Keratinocyte (primary cell): ENCODE data around the gene CBY2. TPM values are rescaled to one million over a fixed set of nuclear protein-coding genes. Genes with fewer than 3 reads are reported as not detected.

ENCODE experiments used
- DNase-seq: peaks from one replicate; pipeline ENCODE4 v3.0.0-alpha.2; 2011; ENCODE audit warnings: low read depth, missing footprints, low spot score
- FAIRE-seq: peaks from 2 replicates; lab custom pipeline; 2011; peaks lifted over from hg19 to GRCh38; lab: Jason Lieb, UNC
- H2AFZ ChIP-seq: 2 replicates; pipeline ENCODE4 v1.6.0; 2012; ENCODE audit warnings: low read length, control low read depth, inconsistent platforms; ENCODE audit not compliant: control insufficient read depth
- H3K27ac ChIP-seq: 2 replicates; pipeline ENCODE4 v1.5.1; 2011; ENCODE audit warnings: low read length; ENCODE audit not compliant: control insufficient read depth, insufficient read depth
- H3K27me3 ChIP-seq: 3 replicates; pipeline ENCODE4 v1.6.0; 2011; ENCODE audit warnings: low read length; ENCODE audit not compliant: control insufficient read depth, insufficient read depth; ENCODE audit errors: extremely low read depth
- H3K36me3 ChIP-seq, 2 experiments: 2 replicates in 1 of 2; 3 replicates in 1 of 2; pipeline ENCODE4 v1.5.1; 2011; ENCODE audit warnings: low read length in 2 of 2, mild to moderate bottlenecking in 1 of 2; ENCODE audit not compliant: control insufficient read depth in 2 of 2, insufficient read depth in 2 of 2; ENCODE audit errors: extremely low read depth in 1 of 2
- H3K4me1 ChIP-seq: 3 replicates; pipeline ENCODE4 v1.5.1; 2011; ENCODE audit warnings: low read length; ENCODE audit not compliant: control insufficient read depth, insufficient read depth; ENCODE audit errors: extremely low read depth
- H3K4me2 ChIP-seq: 3 replicates; pipeline ENCODE4 v1.6.0; 2011; ENCODE audit warnings: low read depth, low read length; ENCODE audit not compliant: control insufficient read depth, insufficient read depth; ENCODE audit errors: extremely low read depth
- H3K4me3 ChIP-seq, 3 experiments: fragments of 200-600 bp in 1 of 3; sonication (generic) in 1 of 3; 2 replicates in 2 of 3; 3 replicates in 1 of 3; pipeline ENCODE4 v1.5.1; 2011 to 2016; ENCODE audit warnings: low read length in 3 of 3, mild to moderate bottlenecking in 3 of 3, control low read depth in 2 of 3, inconsistent platforms in 1 of 3, low read depth in 1 of 3, mixed read lengths in 1 of 3, mixed run types in 1 of 3, moderate library complexity in 1 of 3; ENCODE audit not compliant: control insufficient read depth in 2 of 3, insufficient read depth in 2 of 3; ENCODE audit errors: extremely low read depth in 1 of 3
- H3K79me2 ChIP-seq: 2 replicates; pipeline ENCODE4 v1.6.0; 2012; ENCODE audit warnings: low read length; ENCODE audit not compliant: control insufficient read depth, insufficient read depth
- H3K9ac ChIP-seq: 3 replicates; pipeline ENCODE4 v1.6.0; 2011; ENCODE audit warnings: low read length; ENCODE audit not compliant: control insufficient read depth, insufficient read depth; ENCODE audit errors: extremely low read depth
- H3K9me1 ChIP-seq: 3 replicates; pipeline ENCODE4 v1.6.0; 2011; ENCODE audit warnings: low read length; ENCODE audit not compliant: control insufficient read depth, insufficient read depth; ENCODE audit errors: extremely low read depth
- H3K9me3 ChIP-seq: 2 replicates; pipeline ENCODE4 v1.5.1; 2012; ENCODE audit warnings: low read depth, low read length; ENCODE audit not compliant: control insufficient read depth
- H4K20me1 ChIP-seq: 3 replicates; pipeline ENCODE4 v1.6.0; 2011; ENCODE audit warnings: low read length; ENCODE audit not compliant: control insufficient read depth, insufficient read depth; ENCODE audit errors: extremely low read depth
- EZH2 ChIP-seq: IDR thresholded peaks from one replicate; pipeline ENCODE4 v1.6.1; 2012; ENCODE audit warnings: inconsistent platforms, mild to moderate bottlenecking, low read length, moderate library complexity
- dilution Hi-C: fragments of 300-500 bp; cut with MboI; formaldehyde crosslinking; loops from one replicate; pipeline ENCODE4 v1.7.0; 2020; ENCODE audit warnings: low sequenced_read_pairs; ENCODE audit not compliant: extremely low pct_ligation_motif_present
- polyA plus RNA-seq, 5 experiments: library from polyadenylated mRNA; depleted of rRNA in 3 of 5; stranded (reverse) in 3 of 5; stranded (forward) in 1 of 5; unstranded in 1 of 5; fragments of >200 nt; gene quantifications; 1 replicate in 1 of 5; 2 replicates in 3 of 5; 3 replicates in 1 of 5; pipeline versions ENCODE4 v1.2.1 to v1.2.3, GENCODE V29; 2011 to 2012; ENCODE audit warnings: missing spikeins in 2 of 5, low read depth in 1 of 5, low replicate concordance in 1 of 5
- TF ChIP-seq, protein P1 (sequence below), 3 experiments: IDR thresholded peaks in 1 of 3; conservative IDR thresholded peaks in 1 of 3; optimal IDR thresholded peaks in 1 of 3; 2 replicates in 2 of 3; 3 replicates in 1 of 3; pipeline versions ENCODE3 to v1.5.1; 2011; ENCODE audit warnings: low read length in 3 of 3, mild to moderate bottlenecking in 3 of 3, moderate library complexity in 2 of 3, control low read depth in 1 of 3, inconsistent platforms in 1 of 3; ENCODE audit not compliant: insufficient read depth in 2 of 3; ENCODE audit errors: extremely low read depth in 1 of 3

The CBY2 gene
- polyA plus RNA-seq, 1 donor (not counting 4 experiments of a cell fraction or from before 2014, with no cell fraction given), result not detected

DNA sequence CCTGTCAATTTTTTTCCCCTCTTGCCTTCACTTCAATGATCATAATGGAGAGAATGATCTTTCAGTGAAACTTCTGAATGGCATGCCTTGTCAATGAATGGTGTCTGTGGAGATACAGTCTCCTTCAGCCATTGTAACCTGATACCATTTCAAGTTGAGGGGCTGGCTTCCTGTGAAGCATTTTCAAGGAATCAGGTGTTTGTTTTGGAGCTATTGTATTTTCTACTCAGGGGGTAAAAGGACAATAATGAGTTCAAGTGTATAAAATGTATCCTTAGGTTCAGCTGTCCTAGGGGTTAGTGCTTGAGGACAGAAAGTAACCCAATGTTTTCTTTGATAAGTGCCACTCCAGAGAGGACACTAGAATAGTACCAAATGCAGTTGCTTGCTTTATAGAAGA, 23.8 kb upstream of the CBY2 start:
- no peaks in the 10 kb centered on the region for H3K36me3 ChIP-seq
- no peak overlapping the region for H3K9ac ChIP-seq
- H3K4me1 ChIP-seq, result peaks cover 11% of the 10 kb centered on the region
- no peaks in the 10 kb centered on the region for H3K9me1 ChIP-seq
- DNase-seq, result no peak
- no peaks in the 10 kb centered on the region for H3K79me2 ChIP-seq
- TF ChIP-seq, protein P1, sequence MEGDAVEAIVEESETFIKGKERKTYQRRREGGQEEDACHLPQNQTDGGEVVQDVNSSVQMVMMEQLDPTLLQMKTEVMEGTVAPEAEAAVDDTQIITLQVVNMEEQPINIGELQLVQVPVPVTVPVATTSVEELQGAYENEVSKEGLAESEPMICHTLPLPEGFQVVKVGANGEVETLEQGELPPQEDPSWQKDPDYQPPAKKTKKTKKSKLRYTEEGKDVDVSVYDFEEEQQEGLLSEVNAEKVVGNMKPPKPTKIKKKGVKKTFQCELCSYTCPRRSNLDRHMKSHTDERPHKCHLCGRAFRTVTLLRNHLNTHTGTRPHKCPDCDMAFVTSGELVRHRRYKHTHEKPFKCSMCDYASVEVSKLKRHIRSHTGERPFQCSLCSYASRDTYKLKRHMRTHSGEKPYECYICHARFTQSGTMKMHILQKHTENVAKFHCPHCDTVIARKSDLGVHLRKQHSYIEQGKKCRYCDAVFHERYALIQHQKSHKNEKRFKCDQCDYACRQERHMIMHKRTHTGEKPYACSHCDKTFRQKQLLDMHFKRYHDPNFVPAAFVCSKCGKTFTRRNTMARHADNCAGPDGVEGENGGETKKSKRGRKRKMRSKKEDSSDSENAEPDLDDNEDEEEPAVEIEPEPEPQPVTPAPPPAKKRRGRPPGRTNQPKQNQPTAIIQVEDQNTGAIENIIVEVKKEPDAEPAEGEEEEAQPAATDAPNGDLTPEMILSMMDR (optimal IDR thresholded peaks at IDR 0.05 in 1 of 3, IDR thresholded peaks at IDR 0.05 in 1 of 3, conservative IDR thresholded peaks at IDR 0.05 in 1 of 3; ENCODE audit: extremely low read depth in 1 of 3, insufficient read depth in 2 of 3, low read length in 3 of 3), result no peak
- no peak for TF ChIP-seq EZH2
- no peak overlapping the region for H3K27ac ChIP-seq
- no peaks in the 10 kb centered on the region for H4K20me1 ChIP-seq
- H2AFZ ChIP-seq, result no peak overlapping the region
- H3K27me3 ChIP-seq, result peaks cover 30% of the 10 kb centered on the region
- no peaks in the 10 kb centered on the region for H3K9me3 ChIP-seq
- dilution Hi-C loops, result no loop called here
- FAIRE-seq, result peak; percentile 32
- no peak overlapping the region for H3K4me2 ChIP-seq
- no peak overlapping the region for H3K4me3 ChIP-seq

DNA sequence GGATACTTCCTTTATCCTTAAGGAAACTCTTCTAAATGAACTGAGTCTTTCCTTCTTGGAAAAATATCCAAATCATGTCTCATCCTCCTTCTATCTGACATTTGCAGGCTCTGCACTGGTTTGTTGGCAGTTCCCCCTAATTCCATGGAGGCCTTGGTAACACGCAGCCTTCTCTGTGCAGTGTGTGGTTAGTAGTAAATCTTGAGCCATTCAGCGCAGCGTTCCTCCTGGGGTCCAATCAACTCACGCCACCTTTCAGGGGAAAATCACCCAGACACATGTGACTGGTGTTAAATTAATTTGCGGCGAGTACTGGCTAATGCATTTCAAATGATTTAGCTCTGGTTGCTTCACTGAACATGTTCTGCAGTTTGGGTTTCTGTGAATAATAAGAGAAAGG, 21.0 kb upstream of the CBY2 start:
- no peaks in the 10 kb centered on the region for H3K79me2 ChIP-seq
- no peak overlapping the region for H3K4me2 ChIP-seq
- no peak overlapping the region for H3K4me3 ChIP-seq
- no peaks in the 10 kb centered on the region for H3K4me1 ChIP-seq
- no peaks in the 10 kb centered on the region for H3K9me3 ChIP-seq
- no peaks in the 10 kb centered on the region for H3K9me1 ChIP-seq
- H3K27me3 ChIP-seq, result peaks cover 33% of the 10 kb centered on the region
- no peak overlapping the region for H3K27ac ChIP-seq
- no peak overlapping the region for H2AFZ ChIP-seq
- no peak for TF ChIP-seq EZH2
- dilution Hi-C loops, result no loop called here
- no peaks in the 10 kb centered on the region for H3K36me3 ChIP-seq
- DNase-seq (no peak), FAIRE-seq (no peak)
- no peaks in the 10 kb centered on the region for H4K20me1 ChIP-seq
- H3K9ac ChIP-seq, result no peak overlapping the region

DNA sequence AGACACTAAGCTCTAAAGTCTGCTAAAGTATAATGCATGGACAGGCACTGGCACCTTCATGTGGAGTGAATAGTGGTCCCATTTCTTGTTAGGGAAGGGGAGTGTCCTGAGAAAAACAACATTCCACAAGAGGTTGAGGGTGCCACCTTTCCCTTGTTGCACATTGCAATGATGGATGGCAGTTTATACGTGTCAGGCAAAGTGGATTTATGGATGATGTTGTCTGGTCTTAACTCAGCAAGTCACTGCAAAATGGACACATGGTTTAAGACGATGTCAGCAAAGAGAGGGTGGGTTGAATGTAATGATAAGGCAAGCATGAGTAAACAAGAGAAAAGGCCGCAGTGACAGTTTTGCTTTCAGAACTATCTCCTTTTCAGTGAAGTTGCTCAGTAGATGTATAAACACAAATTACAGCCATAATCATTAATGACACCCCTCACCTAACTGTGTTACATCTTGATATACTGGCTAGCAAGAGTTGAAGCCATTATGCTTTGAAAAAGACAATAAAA, 19.6 kb upstream of the CBY2 start:
- H3K79me2 ChIP-seq, result no peaks in the 10 kb centered on the region
- H3K9ac ChIP-seq, result no peak overlapping the region
- no peak for FAIRE-seq
- H2AFZ ChIP-seq, result no peak overlapping the region
- DNase-seq, result no peak
- H4K20me1 ChIP-seq, result no peaks in the 10 kb centered on the region
- H3K27ac ChIP-seq, result no peak overlapping the region
- no peaks in the 10 kb centered on the region for H3K4me1 ChIP-seq
- no peaks in the 10 kb centered on the region for H3K9me3 ChIP-seq
- H3K4me3 ChIP-seq, result no peak overlapping the region
- TF ChIP-seq, protein P1 (optimal IDR thresholded peaks at IDR 0.05 in 1 of 3, IDR thresholded peaks at IDR 0.05 in 1 of 3, conservative IDR thresholded peaks at IDR 0.05 in 1 of 3; ENCODE audit: extremely low read depth in 1 of 3, insufficient read depth in 2 of 3, low read length in 3 of 3), result no peak
- no peak for TF ChIP-seq EZH2
- dilution Hi-C loops, result no loop called here
- no peak overlapping the region for H3K4me2 ChIP-seq
- H3K9me1 ChIP-seq, result no peaks in the 10 kb centered on the region
- peaks cover 22% of the 10 kb centered on the region for H3K27me3 ChIP-seq
- H3K36me3 ChIP-seq, result no peaks in the 10 kb centered on the region
